Measurements from ENCODE around the gene DAB1. TPM values are rescaled to one million over a fixed set of nuclear protein-coding genes. Genes with fewer than 3 reads are reported as not detected.

The DAB1 gene
- total RNA-seq, 4 donors from 2014 or later, result under 0.01 to 5.9 (median 0.61) TPM

DNA sequence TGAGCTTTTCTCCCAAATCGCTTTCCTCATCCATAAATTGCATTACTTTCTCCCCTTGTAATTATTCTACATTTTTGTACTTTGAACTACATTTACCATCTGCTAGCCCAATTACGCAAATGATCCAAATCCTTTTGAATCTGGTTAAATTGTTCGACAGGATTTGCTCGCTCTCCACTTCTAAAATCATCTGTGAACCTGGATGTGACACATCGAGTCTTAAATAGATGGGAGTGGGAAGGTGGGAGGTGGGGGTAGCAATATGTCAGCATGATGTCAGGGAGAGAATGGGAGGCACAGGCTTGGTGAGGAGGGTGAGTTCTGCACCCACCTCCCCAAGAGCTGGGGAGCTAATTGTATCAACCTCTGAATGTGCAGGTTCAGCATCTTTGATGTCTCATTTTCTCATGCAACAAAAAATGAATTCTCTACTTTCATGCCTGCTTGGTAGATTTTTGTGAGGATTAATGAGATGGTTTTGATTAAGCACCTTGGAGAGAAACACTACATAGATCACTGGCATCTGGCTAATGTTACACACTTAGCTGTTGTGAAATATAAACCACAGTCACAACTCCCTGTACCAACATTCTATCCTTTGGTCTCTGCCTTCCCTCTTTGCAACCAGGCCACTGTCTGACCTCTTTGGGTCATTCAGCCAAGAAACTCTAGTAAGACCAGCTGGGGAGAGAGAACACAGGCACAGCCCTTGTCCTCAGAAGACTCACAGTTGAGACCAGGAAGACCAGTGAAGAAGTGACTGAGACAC lies 165.1 kb downstream of the DAB1 start:
- TF ChIP-seq, protein P1, sequence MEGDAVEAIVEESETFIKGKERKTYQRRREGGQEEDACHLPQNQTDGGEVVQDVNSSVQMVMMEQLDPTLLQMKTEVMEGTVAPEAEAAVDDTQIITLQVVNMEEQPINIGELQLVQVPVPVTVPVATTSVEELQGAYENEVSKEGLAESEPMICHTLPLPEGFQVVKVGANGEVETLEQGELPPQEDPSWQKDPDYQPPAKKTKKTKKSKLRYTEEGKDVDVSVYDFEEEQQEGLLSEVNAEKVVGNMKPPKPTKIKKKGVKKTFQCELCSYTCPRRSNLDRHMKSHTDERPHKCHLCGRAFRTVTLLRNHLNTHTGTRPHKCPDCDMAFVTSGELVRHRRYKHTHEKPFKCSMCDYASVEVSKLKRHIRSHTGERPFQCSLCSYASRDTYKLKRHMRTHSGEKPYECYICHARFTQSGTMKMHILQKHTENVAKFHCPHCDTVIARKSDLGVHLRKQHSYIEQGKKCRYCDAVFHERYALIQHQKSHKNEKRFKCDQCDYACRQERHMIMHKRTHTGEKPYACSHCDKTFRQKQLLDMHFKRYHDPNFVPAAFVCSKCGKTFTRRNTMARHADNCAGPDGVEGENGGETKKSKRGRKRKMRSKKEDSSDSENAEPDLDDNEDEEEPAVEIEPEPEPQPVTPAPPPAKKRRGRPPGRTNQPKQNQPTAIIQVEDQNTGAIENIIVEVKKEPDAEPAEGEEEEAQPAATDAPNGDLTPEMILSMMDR (IDR thresholded peaks at IDR 0.05), result no peak
- TF ChIP-seq POLR2A (IDR thresholded peaks at IDR 0.05), result no peak
- H3K9me3 ChIP-seq, result no peaks in the 10 kb centered on the region
- no peak overlapping the region for H3K27ac ChIP-seq
- no peak for DNase-seq
- no peaks in the 10 kb centered on the region for H3K4me1 ChIP-seq
- intact Hi-C loops (cut with DNase I; ENCODE audit: low total_unique reads), result no loop called here
- no peak overlapping the region for H3K4me3 ChIP-seq
- no peaks in the 10 kb centered on the region for H3K36me3 ChIP-seq
- H3K27me3 ChIP-seq, result no peaks in the 10 kb centered on the region

DNA sequence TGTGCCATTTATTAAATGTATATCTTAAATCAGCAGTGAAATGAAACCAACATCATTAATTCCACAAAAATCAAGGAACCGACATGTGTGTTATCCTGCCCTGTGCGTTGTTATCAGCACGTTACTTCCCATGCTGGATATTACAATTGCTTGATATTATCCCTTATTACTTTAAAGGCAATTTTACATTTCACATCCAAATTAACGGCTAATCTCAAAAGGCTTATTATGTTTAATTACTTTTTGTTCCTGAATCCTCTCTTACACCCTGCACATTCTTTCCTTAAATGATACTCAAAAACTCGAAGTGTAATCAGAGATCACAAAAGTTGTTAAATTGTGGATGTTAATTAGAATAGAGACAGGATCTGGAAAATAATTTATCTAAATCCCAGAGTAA lies 167.9 kb downstream of the DAB1 start:
- Histone ChIP-seq H3K4me1 (no peaks in the 10 kb centered on the region), H3K9me3 (no peaks in the 10 kb centered on the region), H3K36me3 (no peaks in the 10 kb centered on the region), H3K27me3 (no peaks in the 10 kb centered on the region), H3K4me3 (no peak overlapping the region), H3K27ac (no peak overlapping the region)
- no peak for DNase-seq
- intact Hi-C loops (cut with DNase I; ENCODE audit: low total_unique reads), result no loop called here
- TF ChIP-seq, protein P1 (IDR thresholded peaks at IDR 0.05), result no peak
- no peak for TF ChIP-seq POLR2A (IDR thresholded peaks at IDR 0.05)

DNA sequence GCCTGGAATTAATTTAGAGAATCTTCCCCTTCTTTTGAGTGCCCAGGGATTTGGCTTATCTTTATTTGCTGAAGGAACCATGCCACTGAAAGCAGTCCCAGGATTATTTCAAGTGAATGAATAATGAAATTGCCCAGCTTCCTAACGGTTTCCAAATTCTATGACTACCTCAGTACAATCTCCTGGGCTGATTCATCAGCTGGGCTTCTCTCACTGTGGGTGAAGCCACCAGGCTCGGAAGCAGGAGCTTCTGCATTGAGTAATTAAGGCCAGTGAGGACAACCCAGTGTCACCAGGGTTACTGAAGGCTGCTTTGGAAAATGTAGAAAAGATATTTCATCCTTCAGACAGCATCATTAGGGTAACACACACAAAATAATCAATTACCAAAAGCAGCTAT lies 169.8 kb downstream of the DAB1 start:
- H3K4me1 ChIP-seq, result no peaks in the 10 kb centered on the region
- H3K27ac ChIP-seq, result no peak overlapping the region
- intact Hi-C loops (cut with DNase I; ENCODE audit: low total_unique reads), result no loop called here
- no peak overlapping the region for H3K4me3 ChIP-seq
- H3K27me3 ChIP-seq, result no peaks in the 10 kb centered on the region
- no peak for DNase-seq
- H3K36me3 ChIP-seq, result no peaks in the 10 kb centered on the region
- no peak for TF ChIP-seq POLR2A (IDR thresholded peaks at IDR 0.05)
- TF ChIP-seq, protein P1 (IDR thresholded peaks at IDR 0.05), result no peak
- H3K9me3 ChIP-seq, result no peaks in the 10 kb centered on the region

DNA sequence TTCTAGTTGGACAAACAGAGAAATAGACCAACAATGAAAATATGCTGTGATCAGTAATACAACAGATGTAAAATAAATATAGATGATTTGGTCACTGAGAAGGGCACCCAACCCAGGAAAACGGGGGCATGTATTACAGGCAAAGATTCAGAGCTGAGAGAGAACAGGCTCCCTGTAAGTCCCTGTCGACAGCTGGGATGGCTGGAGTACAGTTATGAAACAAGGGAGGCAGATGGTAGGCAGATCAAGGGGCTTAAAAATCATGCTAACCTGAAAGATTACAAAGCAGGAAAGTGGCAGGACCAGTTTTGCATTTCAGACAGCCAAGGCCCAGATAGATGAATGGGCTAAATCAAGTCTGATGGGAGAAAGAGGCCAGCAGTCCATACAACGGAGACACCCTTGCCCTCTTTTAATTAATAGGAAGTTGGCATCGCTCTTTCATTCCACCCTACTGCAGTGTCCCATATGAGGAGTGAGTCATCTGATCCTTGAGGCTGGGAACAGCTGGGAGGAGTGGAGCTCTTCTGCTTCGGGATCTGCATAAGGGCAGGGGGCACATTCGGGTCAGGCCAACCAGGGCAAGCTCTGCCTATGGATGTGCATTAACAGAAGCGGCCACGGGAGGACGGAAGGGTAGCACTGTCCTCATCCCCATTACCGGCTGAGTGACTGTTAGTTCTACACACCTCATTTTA lies 171.1 kb downstream of the DAB1 start:
- H3K27ac ChIP-seq, result no peak overlapping the region
- no peaks in the 10 kb centered on the region for H3K4me1 ChIP-seq
- no peak overlapping the region for H3K4me3 ChIP-seq
- intact Hi-C loops (cut with DNase I; ENCODE audit: low total_unique reads), result no loop called here
- TF ChIP-seq POLR2A (IDR thresholded peaks at IDR 0.05), result no peak
- TF ChIP-seq, protein P1 (IDR thresholded peaks at IDR 0.05), result no peak
- no peak for DNase-seq
- H3K36me3 ChIP-seq, result no peaks in the 10 kb centered on the region
- no peaks in the 10 kb centered on the region for H3K9me3 ChIP-seq
- H3K27me3 ChIP-seq, result no peaks in the 10 kb centered on the region

DNA sequence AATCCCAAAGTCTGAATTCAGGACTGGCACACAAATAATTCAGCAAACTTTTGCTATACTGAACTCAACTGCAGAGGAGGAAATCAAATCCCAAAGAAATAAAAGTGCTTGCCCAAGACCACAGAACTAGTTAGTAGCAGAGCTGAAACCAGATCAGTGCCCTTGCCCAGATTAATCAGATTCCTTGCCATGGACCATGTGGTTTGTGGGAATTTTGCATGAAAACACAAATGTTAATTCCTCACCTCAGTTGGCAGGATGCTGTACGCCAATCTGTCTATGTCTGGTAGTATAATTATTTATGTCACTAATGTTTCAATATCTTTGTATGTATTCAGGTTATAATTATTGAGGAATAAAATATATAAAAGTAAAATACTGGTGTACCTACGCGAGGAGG lies 173.8 kb downstream of the DAB1 start:
- H3K27me3 ChIP-seq, result no peaks in the 10 kb centered on the region

More for the DNA sequence above, 173.8 kb downstream of the DAB1 start:
- Histone ChIP-seq H3K36me3 (no peaks in the 10 kb centered on the region), H3K4me1 (no peaks in the 10 kb centered on the region), H3K27ac (no peak overlapping the region), H3K9me3 (no peaks in the 10 kb centered on the region), H3K4me3 (no peak overlapping the region)
- intact Hi-C loops (cut with DNase I; ENCODE audit: low total_unique reads), result no loop called here
- no peak for DNase-seq
- TF ChIP-seq, protein P1 (IDR thresholded peaks at IDR 0.05), result no peak
- no peak for TF ChIP-seq POLR2A (IDR thresholded peaks at IDR 0.05)
